Measurements from ENCODE around the gene ETF1. TPM values are rescaled to one million over a fixed set of nuclear protein-coding genes. Genes with fewer than 3 reads are reported as not detected.

The ETF1 gene
- total and polyA plus RNA-seq, 9 of the 15 experiments (the other 6 are each of a cell fraction or from before 2014, with no cell fraction given), result 53.7 to 209 (median 164) TPM

- TF ChIP-seq UBTF (IDR thresholded peaks at IDR 0.05; ENCODE audit: borderline replicate concordance in 1 of 2, low read depth in 2 of 2, low read length in 2 of 2) (peak in 1 of 2 experiments; percentile 46; a peak in 1 of 4 replicates), CBFA2T2 (conservative IDR thresholded peaks at IDR 0.05) (no peak; the same call in 1 of the 2 replicates), U2AF1 (optimal IDR thresholded peaks at IDR 0.05; ENCODE audit: low read depth, low read length) (peak; percentile 49), FOXK2 (conservative IDR thresholded peaks at IDR 0.05 in 1 of 2, IDR thresholded peaks at IDR 0.05 in 1 of 2; ENCODE audit: low read depth in 2 of 2) (peak; percentile 55 to 73; a peak in 3 of 4 replicates), TBP (optimal IDR thresholded peaks at IDR 0.05; ENCODE audit: low read depth, low read length) (peak; percentile 92), ZNF766 (CRISPR knock-in tag; conservative IDR thresholded peaks at IDR 0.05) (0 out of 2 replicates have a peak, but pooled peaks have one; percentile 20), BCLAF1 (IDR thresholded peaks at IDR 0.05; ENCODE audit: borderline replicate concordance in 1 of 2, control insufficient read depth in 1 of 2, low read depth in 2 of 2, low read length in 1 of 2) (0 out of 4 replicates have a peak, but pooled peaks of 1 of the 2 experiments have one; percentile 28), TEAD1 (CRISPR knock-in tag; IDR thresholded peaks at IDR 0.05) (peak in 1 of 2 experiments; percentile 67; a peak in 1 of 4 replicates), CBX3 (IDR thresholded peaks at IDR 0.05; ENCODE audit: borderline replicate concordance in 1 of 2, low read length in 2 of 2) (0 out of 3 replicates have a peak, but pooled peaks of 1 of the 2 experiments have one; percentile 9), ZNF764 (CRISPR knock-in tag; IDR thresholded peaks at IDR 0.05; ENCODE audit: low read depth) (no peak), JUN (IDR thresholded peaks at IDR 0.05; ENCODE audit: borderline replicate concordance, low read depth, low read length) (peak; percentile 76), JUN (CRISPR knock-in tag; IDR thresholded peaks at IDR 0.05; ENCODE audit: borderline replicate concordance) (no peak; the same call in 1 of the 2 replicates), HMGXB4 (CRISPR knock-in tag; IDR thresholded peaks at IDR 0.05) (no peak), ZBTB7A (IDR thresholded peaks at IDR 0.05; ENCODE audit: borderline replicate concordance, control insufficient read depth, low read depth, low read length) (0 out of 2 replicates have a peak, but pooled peaks have one; percentile 49), STAT5B (CRISPR knock-in tag; IDR thresholded peaks at IDR 0.05) (no peak), SRSF7 (optimal IDR thresholded peaks at IDR 0.05; ENCODE audit: low read depth, low read length) (no peak), FOS (IDR thresholded peaks at IDR 0.05; ENCODE audit: extremely low read depth, insufficient read length) (peak; percentile 88), ZNF699 (CRISPR knock-in tag; IDR thresholded peaks at IDR 0.05; ENCODE audit: insufficient replicate concordance) (no peak)
Measured at GRCh38 chr5:138542956-138543729, at the start of gene ETF1 (continued).
